HepG2 (cell line): ENCODE data around the gene FBXO24. TPM values are rescaled to one million over a fixed set of nuclear protein-coding genes. Genes with fewer than 3 reads are reported as not detected.
A peak's percentile ranks its signal among the peaks of the same experiment; 100 is the strongest.

Source experiments
- AHR ChIP-seq: IDR thresholded peaks from 2 replicates; pipeline ENCODE4 v1.6.1; 2018; ENCODE audit warnings: missing genetic modification reagents, missing compliant biosample characterization
- CEBPG ChIP-seq: IDR thresholded peaks from 2 replicates; pipeline ENCODE4 v1.6.1; 2016
- CERS6 ChIP-seq: sonication (generic); formaldehyde crosslinking; IDR thresholded peaks from 2 replicates; pipeline ENCODE4 v1.5.0; 2020; ENCODE audit warnings: missing genetic modification reagents
- FLYWCH1 ChIP-seq: sonication (generic); formaldehyde crosslinking; IDR thresholded peaks from 2 replicates; pipeline ENCODE4 v1.8.1; 2023; ENCODE audit warnings: mild to moderate bottlenecking, missing genetic modification reagents
- GFI1 ChIP-seq: sonication (generic); formaldehyde crosslinking; IDR thresholded peaks from 2 replicates; pipeline ENCODE4 v1.5.0; 2020; ENCODE audit warnings: missing genetic modification reagents, mild to moderate bottlenecking, borderline replicate concordance
- HES4 ChIP-seq: sonication (generic); formaldehyde crosslinking; IDR thresholded peaks from 2 replicates; pipeline ENCODE4 v1.9.0; 2021; ENCODE audit warnings: mild to moderate bottlenecking, missing genetic modification reagents, borderline replicate concordance
- HHEX ChIP-seq: IDR thresholded peaks from 2 replicates; pipeline ENCODE4 v1.6.1; 2016; ENCODE audit warnings: control low read depth
- JUNB ChIP-seq: sonication (generic); formaldehyde crosslinking; IDR thresholded peaks from 2 replicates; pipeline ENCODE4 v1.8.0; 2022; ENCODE audit warnings: missing genetic modification reagents, mild to moderate bottlenecking, borderline replicate concordance
- KAT2B ChIP-seq: fragments of 150-350 bp; IDR thresholded peaks from 2 replicates; pipeline ENCODE4 v1.6.1; 2014; ENCODE audit warnings: low read depth, low read length, borderline replicate concordance
- MBD4 ChIP-seq: IDR thresholded peaks from 2 replicates; pipeline ENCODE4 v1.6.1; 2012; ENCODE audit warnings: low read length, inconsistent platforms, borderline replicate concordance
- MTA3 ChIP-seq: sonication (generic); formaldehyde crosslinking; IDR thresholded peaks from 2 replicates; pipeline ENCODE4 v1.4.0; 2020; ENCODE audit warnings: missing genetic modification reagents
- NONO ChIP-seq, 2 experiments: fragments of 450-650 bp in 1 of 2; sonication (generic) in 1 of 2; formaldehyde crosslinking in 1 of 2; IDR thresholded peaks in 1 of 2; conservative IDR thresholded peaks in 1 of 2; 2 replicates each; pipeline versions ENCODE4 v1.6.1 to v1.8.0; 2017 to 2022; ENCODE audit warnings: mild to moderate bottlenecking in 1 of 2, missing genetic modification reagents in 1 of 2, moderate library complexity in 1 of 2
- NRL ChIP-seq: sonication (generic); formaldehyde crosslinking; IDR thresholded peaks from 2 replicates; pipeline ENCODE4 v1.5.0; 2020; ENCODE audit warnings: missing genetic modification reagents, mild to moderate bottlenecking, moderate library complexity, borderline replicate concordance
- SIX1 ChIP-seq: sonication (generic); formaldehyde crosslinking; IDR thresholded peaks from 2 replicates; pipeline ENCODE4 v1.4.0; 2020; ENCODE audit warnings: missing genetic modification reagents, borderline replicate concordance
- SSRP1 ChIP-seq: IDR thresholded peaks from 2 replicates; pipeline ENCODE4 v1.6.1; 2016; ENCODE audit warnings: control low read depth
- XRCC5 ChIP-seq: fragments of 200-400 bp; formaldehyde crosslinking; optimal IDR thresholded peaks from 2 replicates; pipeline ENCODE3; 2017; ENCODE audit warnings: mild to moderate bottlenecking, low read length
- ZNF12 ChIP-seq: sonication (generic); formaldehyde crosslinking; IDR thresholded peaks from 2 replicates; pipeline ENCODE4 v1.5.0; 2020; ENCODE audit warnings: missing genetic modification reagents
- ZNF234 ChIP-seq: sonication (generic); formaldehyde crosslinking; conservative IDR thresholded peaks from 2 replicates; pipeline ENCODE4 v1.5.1; 2020; ENCODE audit warnings: mild to moderate bottlenecking, missing genetic modification reagents
- ZNF34 ChIP-seq: sonication (generic); formaldehyde crosslinking; IDR thresholded peaks from 2 replicates; pipeline ENCODE4 v1.4.0; 2020; ENCODE audit warnings: mild to moderate bottlenecking, missing genetic modification reagents, borderline replicate concordance
- ZNF670 ChIP-seq: sonication (generic); formaldehyde crosslinking; IDR thresholded peaks from 2 replicates; pipeline ENCODE4 v1.8.0; 2022; ENCODE audit warnings: mild to moderate bottlenecking, missing genetic modification reagents, borderline replicate concordance
- polyA plus RNA-seq, 8 experiments: library from polyadenylated mRNA; depleted of rRNA in 3 of 8; stranded (reverse) in 7 of 8; unstranded in 1 of 8; fragments of >200 nt; fragmentation: Illumina TruSeq in 4 of 8; extraction: Trizol in 4 of 8; gene quantifications; 2 replicates each; pipeline versions ENCODE4 v1.2.1 to v1.2.3, GENCODE V29; 2011 to 2016; ENCODE audit warnings: low read depth in 4 of 8, missing spikeins in 1 of 8, mixed read lengths in 1 of 8; ENCODE audit not compliant: insufficient read depth in 1 of 8
- total RNA-seq, 5 experiments: library from RNA; depleted of rRNA; stranded (reverse); fragments of >200 nt; fragmentation: Illumina TruSeq; extraction: Trizol; gene quantifications; 2 replicates each; pipeline ENCODE4 v1.2.3, GENCODE V29; 2016; ENCODE audit warnings: low read depth in 1 of 5
- TF ChIP-seq, protein P1 (sequence below): sonication (generic); formaldehyde crosslinking; IDR thresholded peaks from 2 replicates; pipeline ENCODE4 v1.5.1; 2020; ENCODE audit warnings: mild to moderate bottlenecking, missing genetic modification reagents, borderline replicate concordance
- TF ChIP-seq, protein P2 (sequence below): sonication (generic); formaldehyde crosslinking; IDR thresholded peaks from 2 replicates; pipeline ENCODE4 v1.4.0; 2020; ENCODE audit warnings: mild to moderate bottlenecking, missing genetic modification reagents
- TF ChIP-seq, protein P3 (sequence below): IDR thresholded peaks from 2 replicates; pipeline ENCODE4 v1.6.1; 2016
- TF ChIP-seq, protein P4 (sequence below): sonication (generic); formaldehyde crosslinking; conservative IDR thresholded peaks from 2 replicates; pipeline ENCODE4 v1.4.0; 2020; ENCODE audit warnings: missing genetic modification reagents
- TF ChIP-seq, protein P5 (sequence below): sonication (generic); formaldehyde crosslinking; IDR thresholded peaks from 2 replicates; pipeline ENCODE4 v1.5.0; 2020; ENCODE audit warnings: mild to moderate bottlenecking, missing genetic modification reagents, moderate library complexity

Gene FBXO24
- total and polyA plus RNA-seq, 2 of the 13 experiments (the other 11 are each of a cell fraction or from before 2014, with no cell fraction given), result 0.20 to 0.55 TPM

DNA sequence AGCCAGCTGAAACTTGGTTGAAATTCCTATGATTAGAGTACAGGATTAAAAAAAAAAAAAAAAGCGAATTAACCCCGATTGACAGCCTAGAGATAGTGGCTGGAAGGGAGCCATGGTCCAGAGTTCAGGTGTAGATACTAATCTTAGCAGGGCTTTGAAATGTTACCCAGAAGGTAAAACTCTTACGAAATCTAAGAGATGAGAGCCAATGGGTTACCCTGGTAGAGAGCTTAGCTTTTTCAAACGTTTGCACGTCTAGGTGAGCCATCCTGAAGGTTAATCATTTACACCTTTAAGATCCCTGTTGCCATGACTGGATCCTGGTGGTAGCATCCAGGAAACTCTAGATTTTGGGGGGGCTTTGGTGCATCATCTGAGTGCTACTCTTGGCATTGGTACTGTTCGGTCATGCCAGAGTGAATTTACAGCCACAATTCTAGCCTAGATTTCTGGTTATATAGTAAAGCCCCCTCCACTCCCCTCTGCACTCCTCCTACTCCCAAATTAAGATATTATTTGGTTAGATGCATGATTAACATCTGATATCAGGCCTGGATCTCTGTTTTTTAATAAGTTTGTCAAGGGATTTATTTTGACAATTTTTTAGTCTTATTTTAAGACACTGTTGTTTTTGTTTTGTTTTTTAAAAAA, 45.9 kb upstream of the FBXO24 start (continued):
- TF ChIP-seq HHEX (CRISPR knock-in tag) (no peak), ZNF12 (CRISPR knock-in tag) (no peak), CERS6 (CRISPR knock-in tag) (no peak), ZNF34 (CRISPR knock-in tag) (no peak), HES4 (CRISPR knock-in tag) (no peak), CEBPG (CRISPR knock-in tag) (peak; percentile 87), ZNF234 (CRISPR knock-in tag) (no peak), MTA3 (CRISPR knock-in tag) (no peak), AHR (no peak), JUNB (CRISPR knock-in tag) (no peak; the same call in 1 of the 2 replicates), XRCC5 (no peak), SIX1 (CRISPR knock-in tag) (peak; percentile 78; the same call in 1 of the 2 replicates), MBD4 (no peak), NRL (CRISPR knock-in tag) (no peak), NONO (IDR thresholded peaks at IDR 0.05) (no peak), NONO (CRISPR knock-in tag; conservative IDR thresholded peaks at IDR 0.05) (no peak), KAT2B (no peak), ZNF670 (CRISPR knock-in tag) (0 out of 2 replicates have a peak, but pooled peaks have one; percentile 14), GFI1 (CRISPR knock-in tag) (no peak), SSRP1 (CRISPR knock-in tag) (no peak), FLYWCH1 (CRISPR knock-in tag) (no peak)
- TF ChIP-seq, protein P1, sequence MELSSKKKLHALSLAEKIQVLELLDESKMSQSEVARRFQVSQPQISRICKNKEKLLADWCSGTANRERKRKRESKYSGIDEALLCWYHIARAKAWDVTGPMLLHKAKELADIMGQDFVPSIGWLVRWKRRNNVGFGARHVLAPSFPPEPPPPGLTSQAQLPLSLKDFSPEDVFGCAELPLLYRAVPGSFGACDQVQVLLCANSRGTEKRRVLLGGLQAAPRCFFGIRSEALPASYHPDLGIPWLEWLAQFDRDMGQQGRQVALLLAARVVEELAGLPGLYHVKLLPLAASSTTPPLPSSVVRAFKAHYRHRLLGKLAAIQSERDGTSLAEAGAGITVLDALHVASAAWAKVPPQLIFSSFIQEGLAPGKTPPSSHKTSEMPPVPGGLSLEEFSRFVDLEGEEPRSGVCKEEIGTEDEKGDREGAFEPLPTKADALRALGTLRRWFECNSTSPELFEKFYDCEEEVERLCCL (CRISPR knock-in tag), result no peak
- TF ChIP-seq, protein P2, sequence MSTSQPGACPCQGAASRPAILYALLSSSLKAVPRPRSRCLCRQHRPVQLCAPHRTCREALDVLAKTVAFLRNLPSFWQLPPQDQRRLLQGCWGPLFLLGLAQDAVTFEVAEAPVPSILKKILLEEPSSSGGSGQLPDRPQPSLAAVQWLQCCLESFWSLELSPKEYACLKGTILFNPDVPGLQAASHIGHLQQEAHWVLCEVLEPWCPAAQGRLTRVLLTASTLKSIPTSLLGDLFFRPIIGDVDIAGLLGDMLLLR (CRISPR knock-in tag), result no peak
- TF ChIP-seq, protein P3, sequence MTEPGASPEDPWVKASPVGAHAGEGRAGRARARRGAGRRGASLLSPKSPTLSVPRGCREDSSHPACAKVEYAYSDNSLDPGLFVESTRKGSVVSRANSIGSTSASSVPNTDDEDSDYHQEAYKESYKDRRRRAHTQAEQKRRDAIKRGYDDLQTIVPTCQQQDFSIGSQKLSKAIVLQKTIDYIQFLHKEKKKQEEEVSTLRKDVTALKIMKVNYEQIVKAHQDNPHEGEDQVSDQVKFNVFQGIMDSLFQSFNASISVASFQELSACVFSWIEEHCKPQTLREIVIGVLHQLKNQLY (CRISPR knock-in tag), result peak; percentile 60; the same call in 1 of the 2 replicates
- TF ChIP-seq, protein P4, sequence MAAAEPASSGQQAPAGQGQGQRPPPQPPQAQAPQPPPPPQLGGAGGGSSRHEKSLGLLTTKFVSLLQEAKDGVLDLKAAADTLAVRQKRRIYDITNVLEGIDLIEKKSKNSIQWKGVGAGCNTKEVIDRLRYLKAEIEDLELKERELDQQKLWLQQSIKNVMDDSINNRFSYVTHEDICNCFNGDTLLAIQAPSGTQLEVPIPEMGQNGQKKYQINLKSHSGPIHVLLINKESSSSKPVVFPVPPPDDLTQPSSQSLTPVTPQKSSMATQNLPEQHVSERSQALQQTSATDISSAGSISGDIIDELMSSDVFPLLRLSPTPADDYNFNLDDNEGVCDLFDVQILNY (CRISPR knock-in tag), result no peak
- TF ChIP-seq, protein P5, sequence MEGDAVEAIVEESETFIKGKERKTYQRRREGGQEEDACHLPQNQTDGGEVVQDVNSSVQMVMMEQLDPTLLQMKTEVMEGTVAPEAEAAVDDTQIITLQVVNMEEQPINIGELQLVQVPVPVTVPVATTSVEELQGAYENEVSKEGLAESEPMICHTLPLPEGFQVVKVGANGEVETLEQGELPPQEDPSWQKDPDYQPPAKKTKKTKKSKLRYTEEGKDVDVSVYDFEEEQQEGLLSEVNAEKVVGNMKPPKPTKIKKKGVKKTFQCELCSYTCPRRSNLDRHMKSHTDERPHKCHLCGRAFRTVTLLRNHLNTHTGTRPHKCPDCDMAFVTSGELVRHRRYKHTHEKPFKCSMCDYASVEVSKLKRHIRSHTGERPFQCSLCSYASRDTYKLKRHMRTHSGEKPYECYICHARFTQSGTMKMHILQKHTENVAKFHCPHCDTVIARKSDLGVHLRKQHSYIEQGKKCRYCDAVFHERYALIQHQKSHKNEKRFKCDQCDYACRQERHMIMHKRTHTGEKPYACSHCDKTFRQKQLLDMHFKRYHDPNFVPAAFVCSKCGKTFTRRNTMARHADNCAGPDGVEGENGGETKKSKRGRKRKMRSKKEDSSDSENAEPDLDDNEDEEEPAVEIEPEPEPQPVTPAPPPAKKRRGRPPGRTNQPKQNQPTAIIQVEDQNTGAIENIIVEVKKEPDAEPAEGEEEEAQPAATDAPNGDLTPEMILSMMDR (CRISPR knock-in tag), result no peak
